HG03378 (cell line): ENCODE results near the gene IARS2.
"Not testable (repeated sequence)": the region's sequence is repeated elsewhere in the genome, so short reads cannot be mapped to it uniquely, and the experiment has no call there.

Source experiments
- ATAC-seq: cut with Tn5 transposase; IDR thresholded peaks from one replicate; pipeline ENCODE4 v1.9.1; 2021; ENCODE audit warnings: mild to moderate bottlenecking, moderate library complexity; ENCODE audit not compliant: unreplicated experiment

Gene IARS2

DNA sequence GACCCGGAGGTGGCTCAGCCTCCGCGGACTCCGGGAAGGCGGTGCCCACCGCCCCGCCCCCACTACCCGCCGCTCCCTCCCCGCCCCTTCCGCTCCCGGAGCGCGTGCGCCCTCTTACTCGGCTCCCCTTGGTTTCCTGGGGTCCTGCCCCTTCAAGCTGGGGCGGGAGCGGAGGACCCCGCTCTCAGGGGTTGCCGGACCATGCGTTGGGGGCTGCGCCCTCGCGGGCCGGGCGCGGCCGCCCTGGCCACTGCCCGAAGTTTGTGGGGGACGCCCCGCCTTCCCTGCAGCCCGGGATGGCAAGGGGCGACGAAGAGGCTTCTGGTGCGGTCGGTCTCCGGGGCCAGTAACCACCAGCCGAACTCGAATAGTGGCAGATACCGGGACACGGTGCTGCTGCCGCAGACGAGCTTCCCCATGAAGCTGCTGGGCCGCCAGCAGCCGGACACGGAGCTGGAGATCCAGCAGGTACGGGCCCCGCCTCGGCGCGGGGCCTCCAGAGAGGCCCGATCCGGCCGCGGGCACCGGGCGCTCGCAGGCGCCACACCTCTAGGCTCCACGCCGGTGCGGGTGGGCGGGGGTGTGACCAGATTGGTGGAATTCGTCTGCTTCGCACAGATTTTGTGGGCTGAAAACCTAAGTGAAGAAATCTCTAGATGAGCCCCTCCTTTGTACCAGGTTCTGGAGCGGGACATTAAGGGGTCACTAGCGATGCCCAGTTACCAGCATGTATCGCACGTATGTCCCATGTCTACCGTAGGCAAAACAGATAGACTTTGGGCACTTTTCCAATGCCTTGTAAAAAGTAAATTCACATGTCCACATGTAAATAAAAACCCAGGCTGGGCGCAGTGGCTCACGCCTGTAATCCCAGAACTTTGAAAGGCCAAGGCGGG, at the start of gene IARS2:
Gene IARS2 (plus strand): TSS at position 117 of the 896 bp plus-strand sequence. CDS start 85 bp downstream, at position 202.
- ATAC-seq = peak; percentile 29

DNA sequence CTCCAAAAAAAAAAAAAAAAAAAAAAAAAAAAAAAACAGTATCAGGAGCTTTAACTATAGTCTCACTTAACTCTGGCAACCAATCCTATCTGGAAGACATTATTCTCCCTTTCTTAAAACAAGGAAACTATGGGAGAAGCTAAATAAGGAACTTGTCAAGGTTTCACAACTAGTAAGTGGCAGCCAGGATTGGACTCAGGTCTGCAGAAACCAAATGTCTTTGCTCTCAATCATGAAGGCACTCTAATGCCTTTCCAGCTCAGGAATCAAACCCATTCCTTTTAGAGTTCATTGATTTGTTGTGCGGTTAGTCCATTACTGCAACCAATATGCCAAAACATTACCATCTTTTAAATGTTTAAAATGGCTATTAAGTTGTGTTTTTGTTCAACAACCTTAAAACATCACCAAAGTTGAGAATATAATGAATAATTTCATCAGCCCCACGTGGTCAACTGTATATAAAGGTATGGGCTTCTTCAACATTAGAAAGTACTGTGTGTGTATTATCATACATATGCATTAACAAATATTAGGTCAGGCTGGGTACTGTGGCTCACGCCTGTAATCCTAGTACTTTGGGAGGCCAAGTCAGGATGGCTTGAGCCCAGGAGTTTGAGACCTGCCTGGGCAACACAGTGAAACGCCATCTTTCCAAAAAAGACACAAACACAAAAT, 49.1 kb upstream of the IARS2 start:
- ATAC-seq = no peak

GRCh38 chr1:220045356-220046051, 48.4 kb upstream of the IARS2 start:
- peak; percentile 31 for ATAC-seq

DNA sequence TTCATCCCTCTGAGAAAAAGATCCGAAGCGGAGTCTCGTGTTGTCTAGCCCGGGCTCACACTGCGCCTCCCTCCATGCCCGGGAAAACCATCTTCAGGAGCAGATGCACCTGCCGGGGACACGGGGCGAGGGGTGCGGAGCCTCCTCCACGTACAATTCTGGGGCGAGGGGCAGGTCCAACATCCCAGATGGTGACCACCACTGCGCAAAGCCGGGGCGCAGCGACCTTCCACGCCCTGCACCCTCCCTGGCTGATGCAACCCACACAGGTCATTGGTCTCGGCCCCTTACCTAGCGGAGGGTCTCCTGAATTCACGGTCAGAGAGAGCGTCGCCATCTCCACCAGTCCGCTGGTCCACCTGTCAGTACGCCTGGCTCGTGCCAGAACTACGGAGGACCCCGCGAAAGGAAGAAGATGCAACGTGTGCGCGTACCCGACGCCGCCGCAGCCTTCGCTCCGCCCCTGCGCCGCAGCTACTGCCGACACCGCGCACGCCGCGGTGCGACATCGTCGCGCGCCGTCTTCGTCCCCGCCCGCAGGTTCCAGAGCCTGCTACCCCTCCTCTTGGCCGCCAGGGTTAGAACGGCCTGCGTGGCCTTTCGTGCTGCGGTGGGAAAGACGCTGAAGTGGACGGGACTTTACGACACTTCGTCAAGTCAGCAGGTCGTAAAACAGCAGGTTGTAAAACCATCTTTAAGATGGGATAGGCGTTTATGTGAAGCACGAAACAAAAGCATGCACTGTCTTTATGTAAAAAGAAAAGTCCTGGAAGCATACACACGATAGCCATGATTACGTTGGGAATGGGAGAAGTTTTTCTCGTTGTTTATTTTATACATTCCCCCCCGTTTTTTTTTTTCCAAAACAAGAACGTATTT, 47.6 kb upstream of the IARS2 start, which contains the start of gene EPRS1:
Gene EPRS1 (minus strand): TSS at position 454 of the 879 bp plus-strand sequence. CDS start 117 bp downstream, at position 337.
- peak; percentile 96 for ATAC-seq

DNA sequence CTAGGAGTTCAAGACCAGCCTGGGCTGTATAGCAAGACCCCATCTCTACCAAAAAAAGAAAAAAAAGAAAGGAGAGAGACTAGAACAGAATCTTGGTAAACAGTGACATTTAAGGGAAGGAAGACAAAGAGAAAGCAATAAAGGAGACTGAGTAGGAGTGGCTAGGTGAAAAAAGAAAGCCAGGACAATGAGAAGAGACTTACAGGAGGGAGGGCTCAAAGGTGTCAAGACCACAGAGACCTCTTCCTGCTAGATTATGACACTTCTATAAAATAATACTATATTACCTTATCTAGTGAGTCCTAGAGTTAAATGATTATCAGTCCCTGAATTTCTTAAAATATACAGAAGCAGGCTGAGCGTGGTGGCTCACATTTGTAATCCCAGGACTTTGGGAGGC, 37.6 kb upstream of the IARS2 start:
- no peak for ATAC-seq

GRCh38 chr1:220060876-220061275, 33.1 kb upstream of the IARS2 start:
- no peak for ATAC-seq

DNA sequence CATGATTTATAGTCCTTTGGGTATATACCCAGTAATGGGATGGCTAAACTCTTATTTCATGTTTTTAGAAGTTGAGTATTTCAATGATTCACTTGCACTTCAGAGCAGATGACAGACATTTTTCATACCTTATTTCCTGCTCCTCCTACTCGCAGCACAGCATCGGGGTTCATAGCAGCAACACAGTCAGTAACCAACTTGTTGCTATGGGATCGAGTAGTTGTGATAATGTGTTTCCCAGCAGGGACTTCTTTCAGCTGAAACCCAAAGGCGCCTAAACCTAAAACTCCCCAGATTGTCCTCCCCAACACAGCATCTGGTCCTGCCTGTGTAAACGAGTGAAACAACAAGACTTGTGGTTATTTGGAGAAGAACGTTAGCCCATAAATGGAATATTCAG, 31.3 kb upstream of the IARS2 start:
- no peak for ATAC-seq

- ATAC-seq = no peak
These were observed 26.4 kb upstream of the IARS2 start for GRCh38 chr1:220067269-220068204.

DNA sequence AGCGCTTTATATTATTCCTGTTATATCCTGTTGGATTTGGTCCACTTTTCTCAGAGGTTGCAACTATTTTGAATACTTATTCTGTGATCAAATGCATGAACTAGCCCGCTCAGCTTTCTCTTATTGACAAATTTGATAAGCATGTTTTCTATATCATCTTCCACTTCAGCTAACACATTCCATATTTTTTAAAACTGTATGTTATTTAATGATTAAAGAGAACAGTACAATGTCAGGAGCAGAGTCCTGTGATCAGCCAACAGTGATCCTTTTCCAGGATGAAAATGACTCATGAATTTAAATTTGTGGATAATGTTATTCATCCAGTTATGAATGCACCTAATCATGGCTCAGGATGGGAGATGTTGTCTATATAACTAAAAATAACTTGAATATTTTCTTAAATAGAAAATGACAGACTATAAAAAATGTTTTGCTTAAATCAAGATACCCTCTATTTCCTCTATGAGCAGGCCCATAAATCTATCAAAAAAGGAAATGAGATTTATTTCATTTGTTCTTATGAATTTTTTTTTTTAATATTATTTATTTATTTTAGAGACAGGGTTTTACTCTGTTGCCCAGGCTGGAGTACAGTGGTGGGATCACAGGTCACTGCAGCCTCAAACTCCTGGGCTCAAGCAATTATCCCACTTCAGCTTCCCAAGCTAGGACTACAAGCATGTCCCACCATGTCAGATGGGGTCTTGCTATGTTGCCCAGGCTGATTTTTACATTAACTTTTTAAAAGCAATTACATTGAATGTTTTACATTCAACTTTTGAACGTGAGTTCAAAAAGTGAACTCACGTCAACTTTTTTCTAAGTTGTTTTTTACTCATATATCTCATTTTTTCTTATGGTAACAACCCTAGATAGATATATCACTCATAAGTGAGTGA, 16.8 kb upstream of the IARS2 start:
- no peak for ATAC-seq

- ATAC-seq = no peak
These were observed 16.0 kb upstream of the IARS2 start for GRCh38 chr1:220077887-220078286.

DNA sequence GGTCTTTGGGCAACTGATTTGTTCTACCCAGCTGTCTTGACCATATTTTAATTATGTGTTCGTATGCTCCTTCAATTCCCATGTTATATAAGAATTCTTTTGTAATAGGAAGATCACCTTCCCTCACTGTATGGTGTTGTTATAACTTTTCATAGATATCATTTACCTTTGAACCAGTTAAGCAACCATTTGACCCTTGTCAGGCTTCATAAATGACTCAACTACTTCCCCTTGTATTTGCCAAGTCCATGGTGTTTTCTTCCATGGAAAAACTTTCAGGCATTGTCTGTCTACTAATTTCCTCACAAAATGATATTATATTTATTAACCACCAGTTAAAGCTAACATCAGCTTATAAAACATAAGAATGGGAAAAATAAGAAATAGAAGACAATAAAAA, 9.5 kb upstream of the IARS2 start:
- ATAC-seq = no peak

DNA sequence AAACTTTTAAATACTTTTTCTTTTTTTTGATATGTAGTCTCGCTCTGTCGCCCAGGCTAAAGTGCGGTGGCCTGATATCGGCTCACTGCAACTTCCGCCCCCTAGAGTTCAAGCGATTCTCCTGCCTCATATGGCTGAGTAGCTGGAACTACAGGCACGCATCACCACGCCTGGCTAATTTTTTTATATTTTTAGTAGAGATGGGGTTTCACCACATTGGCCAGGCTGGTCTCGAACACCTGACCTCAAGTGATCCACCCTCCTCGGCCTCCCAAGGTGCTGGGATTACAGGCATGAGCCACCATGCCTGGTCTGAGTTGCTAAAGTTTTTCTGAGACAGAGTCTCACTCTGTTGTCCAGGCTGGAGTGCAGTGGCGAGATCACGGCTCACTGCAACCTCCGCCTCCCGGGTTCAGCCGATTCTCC, 7.7 kb upstream of the IARS2 start:
- peak; percentile 53 for ATAC-seq

- ATAC-seq = peak; percentile 64
These were observed 4.0 kb upstream of the IARS2 start, which contains the start of gene BPNT1 for GRCh38 chr1:220089650-220090556. TSS of gene BPNT1 (minus strand) at chr1:220089788. CDS start at chr1:220079846, 9,942 bp downstream.

GRCh38 chr1:220092694-220093093, 1.2 kb upstream of the IARS2 start:
- ATAC-seq = no peak

GRCh38 chr1:220093361-220094015, 444 bp upstream of the IARS2 start:
- peak; percentile 32 for ATAC-seq

GRCh38 chr1:220099826-220100225, 5.9 kb downstream of the IARS2 start:
- ATAC-seq = no peak

DNA sequence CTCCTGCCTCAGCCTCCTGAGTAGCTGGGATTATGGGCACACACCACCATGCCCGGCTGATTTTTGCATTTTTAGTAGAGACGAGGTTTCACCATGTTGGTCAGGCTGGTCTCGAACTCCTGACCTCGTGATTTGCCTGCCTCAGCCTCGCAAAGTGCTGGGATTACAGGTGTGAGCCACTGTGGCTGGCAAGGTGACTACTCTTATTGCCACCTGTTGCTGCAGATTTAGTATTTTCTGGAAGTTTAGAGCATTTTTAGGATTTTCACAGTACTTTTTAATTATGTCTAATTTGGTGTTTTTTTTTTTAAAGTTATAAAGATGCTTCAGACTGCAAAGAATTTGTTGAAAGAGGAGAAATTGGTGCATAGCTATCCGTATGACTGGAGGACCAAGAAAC, 16.5 kb downstream of the IARS2 start:
- ATAC-seq = not testable (repeated sequence)
